Activated CD4-positive, alpha-beta memory T cell treated with anti-CD3 and anti-CD28 coated beads, Interleukin-2, amount 10 ng/mL, durations not matched to agents 7 days and 5 days (primary cell): ENCODE data around the gene TTLL5. TPM values are rescaled to one million over a fixed set of nuclear protein-coding genes. Genes with fewer than 3 reads are reported as not detected.

ENCODE experiments used
- CTCF ChIA-PET: fragments of 350-600 bp; sonication (Branson Sonifier 250); formaldehyde crosslinking; loops from one replicate; lab custom pipeline; 2021; ENCODE audit warnings: antibody characterized with exemption, inconsistent platforms; lab: Charles Lee
- POLR2A ChIA-PET: fragments of 350-600 bp; sonication (Branson Sonifier 250); formaldehyde crosslinking; loops from one replicate; lab custom pipeline; 2021; ENCODE audit warnings: antibody characterized with exemption; lab: Charles Lee
- DNase-seq: peaks from one replicate; pipeline ENCODE4 v3.0.0-alpha.2; 2020
- H3K27ac Mint-ChIP-seq: one replicate; pipeline ENCODE4 v1.8.0; 2021; ENCODE audit warnings: mild to moderate bottlenecking, mixed read lengths
- H3K27me3 Mint-ChIP-seq: one replicate; pipeline ENCODE4 v1.8.0; 2021; ENCODE audit warnings: mixed read lengths
- H3K36me3 Mint-ChIP-seq: one replicate; pipeline ENCODE4 v1.8.0; 2021; ENCODE audit warnings: low read depth, mixed read lengths
- H3K4me1 Mint-ChIP-seq: one replicate; pipeline ENCODE4 v1.8.0; 2021; ENCODE audit warnings: mixed read lengths
- H3K4me3 Mint-ChIP-seq: one replicate; pipeline ENCODE4 v1.8.0; 2021; ENCODE audit warnings: mild to moderate bottlenecking, mixed read lengths
- H3K9me3 Mint-ChIP-seq: one replicate; pipeline ENCODE4 v1.8.0; 2021; ENCODE audit warnings: mixed read lengths
- total RNA-seq, 2 experiments: library from RNA; stranded (reverse); gene quantifications; one replicate each; pipeline ENCODE4 v1.2.3, GENCODE V29; 2021

TTLL5 gene
- total RNA-seq, 2 experiments from 2014 or later: 30.6 to 33.1 TPM

GRCh38 chr14:75764020-75764419 lies 103.0 kb downstream of the TTLL5 start:
- ChIA-PET CTCF (interaction anchor here (0.9 kb wide), 1 partner anchor 12 kb away, joined by 5 read pairs; no protein-coding TSS in a partner anchor), POLR2A (no interaction called here)
- no peak overlapping the region for H3K4me3 Mint-ChIP-seq
- no peaks in the 10 kb centered on the region for H3K9me3 Mint-ChIP-seq
- H3K4me1 Mint-ChIP-seq: no peaks in the 10 kb centered on the region
- no peaks in the 10 kb centered on the region for H3K27me3 Mint-ChIP-seq
- no peak overlapping the region for H3K27ac Mint-ChIP-seq
- no peak for DNase-seq
- no peaks in the 10 kb centered on the region for H3K36me3 Mint-ChIP-seq

- DNase-seq: no peak
- ChIA-PET POLR2A (no interaction called here), CTCF (no interaction called here)
- no peaks in the 10 kb centered on the region for H3K9me3 Mint-ChIP-seq
- no peaks in the 10 kb centered on the region for H3K4me1 Mint-ChIP-seq
- no peak overlapping the region for H3K27ac Mint-ChIP-seq
- no peaks in the 10 kb centered on the region for H3K27me3 Mint-ChIP-seq
- H3K36me3 Mint-ChIP-seq: peaks cover 2% of the 10 kb centered on the region
- no peak overlapping the region for H3K4me3 Mint-ChIP-seq
These were observed 108.1 kb downstream of the TTLL5 start for GRCh38 chr14:75769047-75769685.

GRCh38 chr14:75770635-75771034 lies 109.6 kb downstream of the TTLL5 start:
- ChIA-PET POLR2A (no interaction called here), CTCF (interaction anchor here (1.1 kb wide), 1 partner anchor 176 kb away, joined by 3 read pairs; no protein-coding TSS in a partner anchor)
- no peaks in the 10 kb centered on the region for H3K4me1 Mint-ChIP-seq
- no peak overlapping the region for H3K27ac Mint-ChIP-seq
- H3K27me3 Mint-ChIP-seq: no peaks in the 10 kb centered on the region
- DNase-seq: no peak
- H3K9me3 Mint-ChIP-seq: no peaks in the 10 kb centered on the region
- H3K4me3 Mint-ChIP-seq: no peak overlapping the region
- H3K36me3 Mint-ChIP-seq: peaks cover 13% of the 10 kb centered on the region

- Mint-ChIP-seq H3K9me3 (no peaks in the 10 kb centered on the region), H3K27ac (no peak overlapping the region), H3K4me3 (no peak overlapping the region), H3K36me3 (peaks cover 13% of the 10 kb centered on the region), H3K27me3 (no peaks in the 10 kb centered on the region), H3K4me1 (no peaks in the 10 kb centered on the region)
- ChIA-PET POLR2A (no interaction called here), CTCF (interaction anchor here (0.7 kb wide), 1 partner anchor 23 kb away, joined by 4 read pairs; no protein-coding TSS in a partner anchor)
- no peak for DNase-seq
These were observed 110.5 kb downstream of the TTLL5 start for GRCh38 chr14:75771595-75771994.

GRCh38 chr14:75773046-75773445 lies 112.0 kb downstream of the TTLL5 start:
- peaks cover 13% of the 10 kb centered on the region for H3K36me3 Mint-ChIP-seq
- no peak overlapping the region for H3K4me3 Mint-ChIP-seq
- no peak overlapping the region for H3K27ac Mint-ChIP-seq
- no peaks in the 10 kb centered on the region for H3K27me3 Mint-ChIP-seq
- ChIA-PET POLR2A (no interaction called here), CTCF (no interaction called here)
- no peaks in the 10 kb centered on the region for H3K4me1 Mint-ChIP-seq
- DNase-seq: no peak
- H3K9me3 Mint-ChIP-seq: no peaks in the 10 kb centered on the region

- CTCF ChIA-PET: interaction anchor here (1.2 kb wide), 1 partner anchor 19 kb away, joined by 3 read pairs; no protein-coding TSS in a partner anchor
- Mint-ChIP-seq H3K4me1 (no peaks in the 10 kb centered on the region), H3K27ac (no peak overlapping the region), H3K4me3 (no peak overlapping the region), H3K27me3 (no peaks in the 10 kb centered on the region), H3K36me3 (peaks cover 23% of the 10 kb centered on the region), H3K9me3 (no peaks in the 10 kb centered on the region)
- POLR2A ChIA-PET: no interaction called here
- DNase-seq: no peak
These were observed 120.0 kb downstream of the TTLL5 start for GRCh38 chr14:75781096-75781495.

- POLR2A ChIA-PET: no interaction called here
- DNase-seq: no peak
- H3K27me3 Mint-ChIP-seq: no peaks in the 10 kb centered on the region
- no peak overlapping the region for H3K27ac Mint-ChIP-seq
- no peaks in the 10 kb centered on the region for H3K4me1 Mint-ChIP-seq
- peaks cover 29% of the 10 kb centered on the region for H3K36me3 Mint-ChIP-seq
- no peaks in the 10 kb centered on the region for H3K9me3 Mint-ChIP-seq
- CTCF ChIA-PET: no interaction called here
- no peak overlapping the region for H3K4me3 Mint-ChIP-seq
These were observed 122.1 kb downstream of the TTLL5 start for GRCh38 chr14:75783184-75783583.

GRCh38 chr14:75783602-75784313 lies 122.7 kb downstream of the TTLL5 start:
- peaks cover 29% of the 10 kb centered on the region for H3K36me3 Mint-ChIP-seq
- POLR2A ChIA-PET: no interaction called here
- no peak overlapping the region for H3K27ac Mint-ChIP-seq
- CTCF ChIA-PET: no interaction called here
- H3K27me3 Mint-ChIP-seq: no peaks in the 10 kb centered on the region
- H3K4me3 Mint-ChIP-seq: no peak overlapping the region
- no peaks in the 10 kb centered on the region for H3K4me1 Mint-ChIP-seq
- no peak for DNase-seq
- no peaks in the 10 kb centered on the region for H3K9me3 Mint-ChIP-seq

- CTCF ChIA-PET: no interaction called here
- DNase-seq: no peak
- no peaks in the 10 kb centered on the region for H3K4me1 Mint-ChIP-seq
- no peak overlapping the region for H3K4me3 Mint-ChIP-seq
- H3K36me3 Mint-ChIP-seq: peaks cover 29% of the 10 kb centered on the region
- H3K9me3 Mint-ChIP-seq: no peaks in the 10 kb centered on the region
- no peaks in the 10 kb centered on the region for H3K27me3 Mint-ChIP-seq
- H3K27ac Mint-ChIP-seq: no peak overlapping the region
- POLR2A ChIA-PET: no interaction called here
These were observed 123.3 kb downstream of the TTLL5 start for GRCh38 chr14:75784314-75784686.

GRCh38 chr14:75793806-75794205 lies 132.8 kb downstream of the TTLL5 start:
- H3K9me3 Mint-ChIP-seq: peaks cover 1% of the 10 kb centered on the region
- CTCF ChIA-PET: interaction anchor here (1.0 to 4.5 kb wide), 3 partner anchors 28 to 189 kb away, joined by 3 to 18 read pairs (median 4); no protein-coding TSS in a partner anchor
- no peak overlapping the region for H3K27ac Mint-ChIP-seq
- POLR2A ChIA-PET: interaction anchor here (1.1 kb wide), 1 partner anchor 14 kb away, joined by 3 read pairs; no protein-coding TSS in a partner anchor
- peaks cover 29% of the 10 kb centered on the region for H3K36me3 Mint-ChIP-seq
- H3K4me3 Mint-ChIP-seq: no peak overlapping the region
- no peak for DNase-seq
- H3K4me1 Mint-ChIP-seq: no peaks in the 10 kb centered on the region
- no peaks in the 10 kb centered on the region for H3K27me3 Mint-ChIP-seq

- H3K27me3 Mint-ChIP-seq: no peaks in the 10 kb centered on the region
These were observed 133.6 kb downstream of the TTLL5 start for GRCh38 chr14:75794615-75795038.

GRCh38 chr14:75800792-75801191 lies 139.7 kb downstream of the TTLL5 start:
- Mint-ChIP-seq H3K9me3 (peaks cover 3% of the 10 kb centered on the region), H3K4me3 (no peak overlapping the region), H3K27ac (no peak overlapping the region), H3K36me3 (peaks cover 47% of the 10 kb centered on the region), H3K27me3 (no peaks in the 10 kb centered on the region), H3K4me1 (no peaks in the 10 kb centered on the region)
- ChIA-PET CTCF (interaction anchor here (1.2 kb wide), 1 partner anchor 30 kb away, joined by 3 read pairs; no protein-coding TSS in a partner anchor), POLR2A (no interaction called here)
- no peak for DNase-seq

More at GRCh38 chr14:75794615-75795038, 133.6 kb downstream of the TTLL5 start:
- H3K9me3 Mint-ChIP-seq: peaks cover 3% of the 10 kb centered on the region
- H3K4me3 Mint-ChIP-seq: no peak overlapping the region
- no peak for DNase-seq
- ChIA-PET POLR2A (interaction anchor here (1.1 to 1.2 kb wide), 2 partner anchors 9 to 13 kb away, joined by 3 read pairs; no protein-coding TSS in a partner anchor), CTCF (interaction anchor here (0.6 to 4.5 kb wide), 2 partner anchors 23 to 86 kb away, joined by 4 to 18 read pairs; no protein-coding TSS in a partner anchor)
- no peaks in the 10 kb centered on the region for H3K4me1 Mint-ChIP-seq
- no peak overlapping the region for H3K27ac Mint-ChIP-seq
- H3K36me3 Mint-ChIP-seq: peaks cover 37% of the 10 kb centered on the region

GRCh38 chr14:75802486-75802885 lies 141.4 kb downstream of the TTLL5 start:
- H3K36me3 Mint-ChIP-seq: peaks cover 42% of the 10 kb centered on the region
- ChIA-PET POLR2A (no interaction called here), CTCF (no interaction called here)
- no peak for DNase-seq
- H3K4me3 Mint-ChIP-seq: no peak overlapping the region
- H3K27ac Mint-ChIP-seq: no peak overlapping the region
- H3K9me3 Mint-ChIP-seq: peaks cover 3% of the 10 kb centered on the region
- H3K4me1 Mint-ChIP-seq: no peaks in the 10 kb centered on the region
- no peaks in the 10 kb centered on the region for H3K27me3 Mint-ChIP-seq
